HG02938 (cell line): ENCODE data around the gene KLHL14.
"Not testable (repeated sequence)": the region's sequence is repeated elsewhere in the genome, so short reads cannot be mapped to it uniquely, and the experiment has no call there.

Experiments
- ATAC-seq: cut with Tn5 transposase; IDR thresholded peaks from one replicate; pipeline ENCODE4 v1.9.1; 2021; ENCODE audit warnings: mild to moderate bottlenecking, moderate library complexity; ENCODE audit not compliant: unreplicated experiment

The KLHL14 gene, protein sequence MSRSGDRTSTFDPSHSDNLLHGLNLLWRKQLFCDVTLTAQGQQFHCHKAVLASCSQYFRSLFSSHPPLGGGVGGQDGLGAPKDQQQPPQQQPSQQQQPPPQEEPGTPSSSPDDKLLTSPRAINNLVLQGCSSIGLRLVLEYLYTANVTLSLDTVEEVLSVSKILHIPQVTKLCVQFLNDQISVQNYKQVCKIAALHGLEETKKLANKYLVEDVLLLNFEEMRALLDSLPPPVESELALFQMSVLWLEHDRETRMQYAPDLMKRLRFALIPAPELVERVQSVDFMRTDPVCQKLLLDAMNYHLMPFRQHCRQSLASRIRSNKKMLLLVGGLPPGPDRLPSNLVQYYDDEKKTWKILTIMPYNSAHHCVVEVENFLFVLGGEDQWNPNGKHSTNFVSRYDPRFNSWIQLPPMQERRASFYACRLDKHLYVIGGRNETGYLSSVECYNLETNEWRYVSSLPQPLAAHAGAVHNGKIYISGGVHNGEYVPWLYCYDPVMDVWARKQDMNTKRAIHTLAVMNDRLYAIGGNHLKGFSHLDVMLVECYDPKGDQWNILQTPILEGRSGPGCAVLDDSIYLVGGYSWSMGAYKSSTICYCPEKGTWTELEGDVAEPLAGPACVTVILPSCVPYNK

DNA sequence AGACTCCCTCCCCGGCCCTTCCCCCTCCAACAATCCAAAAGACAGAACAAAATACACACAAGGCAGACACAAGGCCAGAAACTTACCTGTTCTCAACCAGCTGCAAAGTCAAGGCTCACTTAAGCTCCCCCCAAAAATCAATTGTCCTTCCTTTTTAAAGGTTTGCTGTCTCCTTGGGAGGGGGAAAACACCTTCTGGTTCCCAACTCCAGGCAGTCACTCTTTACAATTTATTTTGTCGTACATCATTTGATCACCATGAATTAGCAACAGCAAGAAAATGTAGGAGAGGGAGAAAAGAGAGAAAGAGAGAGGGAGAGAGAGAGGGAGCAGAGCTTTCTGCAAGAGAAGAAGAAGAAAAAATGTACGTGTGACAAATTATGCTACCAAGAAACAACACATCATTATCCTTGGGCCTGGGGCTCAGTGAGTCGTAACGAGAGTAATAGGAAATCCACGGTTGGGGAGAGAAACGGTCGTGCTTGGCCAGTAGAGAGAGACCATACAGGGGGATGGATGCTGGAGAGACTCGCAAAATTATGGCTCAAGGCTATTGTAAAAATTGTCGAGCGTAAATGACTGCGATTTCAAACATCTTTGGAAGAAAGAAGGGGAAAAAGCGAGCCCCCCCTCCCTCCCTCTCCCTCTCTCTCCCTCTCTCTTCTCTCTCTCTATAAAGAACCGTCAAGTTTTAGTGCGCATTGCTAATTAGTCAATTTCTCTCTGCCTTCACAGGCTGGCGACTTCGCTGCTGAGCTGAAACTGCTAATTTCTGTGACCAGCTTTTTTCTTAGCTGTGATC lies at the start of gene KLHL14:
Gene KLHL14, minus strand, starts transcription at position 443 of the 801 bp plus-strand sequence. CDS start 2,432 bp downstream, outside the sequence.
- no peak for ATAC-seq

DNA sequence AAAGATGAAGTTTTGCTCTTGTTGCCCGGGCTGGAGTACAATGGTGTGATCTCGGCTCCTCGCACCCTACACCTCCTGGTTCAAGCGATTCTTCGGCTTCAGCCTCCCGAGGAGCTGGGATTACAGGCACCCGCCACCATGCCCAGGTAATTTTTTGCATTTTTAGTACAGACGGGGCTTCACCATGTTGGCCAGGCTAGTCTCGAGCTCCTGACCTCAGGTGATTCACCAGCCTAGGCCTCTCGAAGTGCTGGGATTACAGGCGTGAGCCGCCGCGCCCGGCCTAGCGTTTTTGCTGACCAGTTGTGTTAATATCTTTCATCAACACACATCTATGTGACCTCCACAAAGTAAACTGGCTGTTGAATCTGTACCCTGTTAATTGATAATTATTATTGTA lies 49.4 kb upstream of the KLHL14 start:
- no peak for ATAC-seq

DNA sequence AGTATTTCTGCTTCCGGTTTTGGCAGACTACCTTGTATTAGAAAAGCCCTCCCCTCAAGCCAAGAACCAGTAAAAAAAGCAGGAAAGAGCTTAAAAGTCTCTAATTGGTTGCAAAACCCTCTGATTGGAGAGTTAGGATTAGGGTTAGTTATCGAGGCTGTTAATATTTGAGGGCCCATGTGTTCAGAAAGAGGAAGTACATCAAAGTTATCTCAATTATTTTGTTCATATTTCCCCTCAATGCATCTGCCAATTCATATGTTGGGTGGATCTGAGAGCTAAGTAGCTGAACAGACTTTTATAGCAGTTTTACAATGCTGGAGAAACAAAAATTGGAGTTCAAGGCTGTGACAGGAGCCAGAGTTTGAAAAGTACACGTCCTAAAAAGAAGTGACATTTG lies 43.1 kb upstream of the KLHL14 start:
- ATAC-seq, result no peak

DNA sequence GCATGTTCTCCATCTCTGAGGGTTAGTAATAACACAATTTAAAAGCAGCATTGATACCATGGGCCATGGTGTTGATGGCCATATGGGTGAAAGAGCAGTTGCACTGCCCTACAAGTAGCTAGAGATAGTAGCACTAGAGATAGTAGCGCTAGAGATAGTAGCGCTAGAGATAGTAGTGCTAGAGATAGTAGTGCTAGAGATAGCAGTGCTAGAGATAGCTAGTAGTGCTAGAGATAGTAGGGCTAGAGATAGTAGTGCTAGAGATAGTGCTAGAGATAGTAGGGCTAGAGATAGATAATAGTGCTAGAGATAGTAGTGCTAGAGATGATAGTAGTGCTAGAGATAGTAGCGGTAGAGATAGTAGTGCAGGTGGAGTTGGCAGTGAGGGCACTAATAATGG lies 39.5 kb upstream of the KLHL14 start:
- no peak for ATAC-seq

DNA sequence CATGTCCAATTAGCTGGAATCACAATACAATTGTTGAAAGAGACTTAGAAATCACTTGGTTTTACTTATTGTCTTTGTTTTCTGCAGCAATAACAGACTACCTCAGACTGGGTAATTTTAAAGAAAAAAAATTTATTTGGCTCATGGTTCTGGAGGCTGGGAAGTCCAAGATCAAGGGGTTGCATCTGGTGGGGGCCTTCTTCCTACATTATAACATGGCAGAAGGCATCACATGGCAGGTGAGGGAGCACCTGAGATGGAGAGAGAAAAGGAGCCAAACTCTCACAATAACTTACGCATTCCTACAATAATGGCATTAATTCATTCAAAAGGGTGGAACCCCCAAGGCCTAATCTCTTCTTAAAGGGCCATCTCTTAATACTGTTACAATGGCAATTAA lies 37.5 kb upstream of the KLHL14 start:
- no peak for ATAC-seq

DNA sequence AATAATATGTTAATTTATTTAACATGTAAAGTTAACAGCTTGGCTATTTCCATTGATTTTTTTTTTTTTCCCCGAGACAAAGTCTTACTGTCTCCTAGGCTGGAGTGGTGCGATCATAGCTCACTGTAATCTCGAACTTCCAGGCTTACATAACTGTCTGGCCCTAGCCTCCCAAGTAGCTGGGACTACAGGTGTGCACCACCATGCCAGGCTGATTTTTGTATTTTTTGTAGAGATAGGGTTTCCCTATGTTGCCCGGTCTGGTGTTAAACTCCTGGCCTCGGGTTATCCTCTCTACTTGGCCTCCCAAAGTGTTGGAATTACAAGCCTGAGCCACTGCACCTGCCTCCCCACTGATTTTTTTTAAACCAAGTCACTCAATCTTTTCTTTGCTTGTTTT lies 32.5 kb upstream of the KLHL14 start:
- ATAC-seq, result no peak

DNA sequence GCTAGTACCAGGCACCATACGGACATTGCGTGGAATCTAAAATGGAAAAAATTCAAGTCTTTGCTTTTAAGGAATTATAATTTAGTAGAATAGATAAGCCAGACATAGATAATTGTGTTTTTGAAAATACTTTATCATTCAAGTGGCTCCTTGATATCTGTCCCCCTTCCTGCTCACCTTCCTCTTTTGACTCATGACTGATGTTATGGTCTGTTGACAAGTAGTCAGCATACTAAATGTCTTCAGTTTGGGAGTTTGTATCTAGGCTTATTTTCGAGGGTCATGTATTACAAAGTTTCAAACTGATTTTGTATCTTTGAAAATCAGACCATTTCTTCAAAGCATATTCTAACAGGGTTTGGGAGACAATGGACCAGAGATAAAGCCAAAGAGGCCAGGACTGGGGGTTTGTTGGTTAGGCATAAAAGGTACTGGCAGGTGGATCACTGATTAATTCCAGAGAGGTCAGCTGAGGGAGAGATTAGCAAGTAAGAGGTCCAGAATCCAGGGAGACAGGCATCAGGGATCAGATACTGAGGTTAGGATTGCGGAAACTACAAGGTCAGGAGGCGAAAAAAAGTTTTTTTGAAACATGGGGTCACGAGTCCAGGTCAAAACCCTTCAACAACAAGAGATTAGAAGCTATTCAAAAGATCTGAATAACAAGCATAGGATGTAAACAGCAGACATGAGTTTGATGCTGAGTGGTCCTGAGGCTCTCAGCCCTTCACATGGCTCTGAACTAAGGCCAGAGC lies 31.5 kb upstream of the KLHL14 start:
- no peak for ATAC-seq

DNA sequence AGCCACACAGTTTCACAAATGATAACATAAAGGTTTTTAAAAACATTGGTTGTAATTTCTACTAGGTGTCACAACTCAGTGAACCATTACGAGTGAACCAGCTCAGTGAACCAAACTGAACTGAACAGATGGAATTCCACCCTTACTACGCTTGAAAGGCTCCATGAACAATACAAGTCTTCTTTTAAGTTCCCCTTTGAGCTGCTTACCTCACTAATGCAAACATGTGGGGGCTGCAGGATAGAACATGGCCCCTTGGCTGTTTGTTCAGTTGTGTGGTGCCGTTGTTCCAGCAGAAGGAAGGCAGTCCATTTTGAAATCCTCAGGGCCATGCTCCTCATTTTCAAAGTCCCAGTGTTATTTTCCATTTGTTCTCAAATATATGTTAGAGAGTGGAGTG lies 30.7 kb upstream of the KLHL14 start:
- peak; percentile 91 for ATAC-seq

DNA sequence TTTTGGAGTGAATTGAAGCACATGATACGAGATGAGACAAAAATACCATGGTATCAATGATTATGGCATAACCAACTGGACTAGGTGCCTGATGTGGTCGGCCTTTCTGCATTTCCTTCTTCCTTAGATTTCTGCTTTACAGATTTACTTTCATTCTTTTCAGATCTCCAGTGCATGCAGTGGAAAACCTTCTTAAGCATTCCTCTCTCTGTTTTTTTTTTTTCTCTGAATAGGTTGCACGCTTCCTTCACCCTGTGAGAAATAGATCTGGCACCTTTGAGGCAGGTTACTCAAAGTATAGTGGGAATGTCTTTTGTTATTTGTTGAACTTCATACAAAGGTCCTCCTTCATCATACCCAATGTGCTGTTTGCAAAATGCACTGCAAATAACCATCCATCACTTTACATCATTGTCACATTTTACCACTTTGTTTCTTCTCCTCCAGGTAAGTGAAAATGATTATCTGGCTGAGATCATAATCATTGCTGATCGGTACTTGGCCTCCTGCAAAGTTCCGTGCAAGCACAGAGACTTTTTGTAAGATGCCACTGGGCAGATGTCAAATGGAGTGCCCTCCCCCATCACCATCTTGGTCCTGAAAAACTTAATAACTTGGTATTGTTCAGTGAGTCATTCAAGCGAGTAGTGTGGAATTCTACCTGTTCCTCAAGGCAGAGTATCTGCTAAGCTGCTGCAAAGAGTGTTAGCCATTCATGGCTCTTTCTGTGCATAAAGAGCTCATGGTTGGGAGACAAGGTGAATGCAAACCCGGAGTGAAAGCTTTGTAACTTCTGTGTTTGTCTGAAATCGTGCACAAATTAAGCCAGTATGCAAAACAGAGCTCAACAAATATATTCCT lies 30.0 kb upstream of the KLHL14 start:
- ATAC-seq, result peak; percentile 56

DNA sequence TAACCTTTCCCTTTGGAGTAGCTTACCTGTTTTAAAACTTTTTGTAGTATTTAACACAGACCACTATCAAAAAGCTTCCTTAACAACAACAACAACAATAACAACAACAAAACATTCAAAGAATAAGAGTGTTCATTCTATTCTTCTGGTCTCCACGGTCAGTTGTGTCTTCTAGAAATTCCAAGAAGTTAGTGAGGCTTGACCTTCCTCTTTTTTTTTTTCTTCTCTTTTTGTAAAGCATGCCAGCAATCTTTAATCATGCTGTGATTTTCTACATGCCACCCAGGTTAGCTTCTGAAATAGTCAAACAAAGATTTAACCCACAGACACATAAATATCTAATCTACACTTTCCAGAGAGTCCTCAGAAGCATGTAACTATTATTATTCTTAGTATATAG lies 28.4 kb upstream of the KLHL14 start:
- no peak for ATAC-seq

DNA sequence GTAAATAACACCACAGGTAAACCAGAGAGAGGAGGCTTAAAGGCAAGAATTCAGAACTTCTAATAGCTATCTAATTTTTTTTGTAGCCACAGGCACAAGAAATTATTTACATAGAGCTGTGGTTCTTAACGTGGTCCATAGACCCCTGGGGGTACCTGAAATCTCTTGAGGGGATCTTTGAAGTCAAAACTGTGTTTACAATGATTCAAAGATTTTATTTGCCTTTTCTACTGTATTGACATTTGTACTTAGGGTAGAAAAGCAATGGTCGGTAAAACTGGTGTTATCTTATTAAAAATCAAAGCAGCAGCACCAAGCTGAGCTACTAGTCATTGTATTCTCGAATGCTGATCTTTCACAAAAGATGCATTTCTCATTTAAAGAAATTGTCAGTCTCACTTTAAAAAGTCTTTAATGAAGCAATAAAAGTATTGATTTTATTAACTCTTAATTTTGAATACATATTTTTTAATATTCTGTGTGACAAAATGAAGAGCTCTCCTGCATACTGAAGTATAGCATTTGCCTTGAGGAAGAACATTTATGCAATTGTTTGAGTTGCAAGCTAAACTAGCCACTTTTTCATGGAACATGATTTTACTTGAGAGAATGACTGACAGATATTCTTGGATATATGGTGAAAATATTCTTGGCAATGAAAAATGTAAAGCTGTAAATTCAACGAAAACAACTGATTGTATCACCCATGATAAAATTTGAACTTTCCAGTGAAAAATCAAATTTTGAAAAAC lies 25.6 kb upstream of the KLHL14 start:
- ATAC-seq, result no peak

DNA sequence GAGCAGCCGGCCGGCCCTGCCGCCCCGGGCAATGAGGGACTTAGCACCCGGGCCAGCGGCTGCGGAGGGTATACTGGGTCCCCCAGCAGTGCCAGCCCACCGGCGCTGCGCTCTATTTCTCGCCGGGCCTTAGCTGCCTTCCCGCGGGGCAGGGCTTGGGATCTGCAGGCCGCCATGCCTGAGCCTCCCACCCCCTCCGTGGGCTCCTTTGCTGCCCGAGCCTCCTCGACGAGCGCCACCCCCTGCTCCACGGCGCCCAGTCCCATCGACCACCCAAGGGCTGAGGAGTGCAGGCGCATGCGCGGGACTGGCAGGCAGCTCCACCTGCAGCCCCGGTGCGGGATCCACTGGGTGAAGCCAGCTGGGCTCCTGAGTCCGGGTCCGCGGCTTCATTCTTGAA lies 21.8 kb upstream of the KLHL14 start:
- ATAC-seq, result not testable (repeated sequence)

DNA sequence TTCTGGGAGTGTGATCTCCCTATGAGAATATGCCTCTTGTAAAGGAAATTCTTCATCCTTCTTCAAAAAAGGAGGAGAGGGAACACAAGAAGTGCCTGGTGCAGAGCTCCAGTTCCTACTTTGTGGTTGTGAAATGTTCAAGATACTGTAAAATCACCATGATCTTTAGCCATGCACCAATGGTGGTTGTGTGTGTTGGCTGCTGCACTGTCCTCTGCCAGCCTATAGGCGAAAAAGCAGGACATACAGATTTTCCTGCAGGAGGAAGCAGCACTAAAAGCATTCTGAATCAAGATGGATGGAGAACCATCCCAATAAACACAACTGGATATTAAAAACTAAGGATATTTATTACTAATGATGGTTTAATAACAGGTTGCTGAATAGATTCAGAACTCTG lies 6.2 kb upstream of the KLHL14 start:
- ATAC-seq, result no peak

DNA sequence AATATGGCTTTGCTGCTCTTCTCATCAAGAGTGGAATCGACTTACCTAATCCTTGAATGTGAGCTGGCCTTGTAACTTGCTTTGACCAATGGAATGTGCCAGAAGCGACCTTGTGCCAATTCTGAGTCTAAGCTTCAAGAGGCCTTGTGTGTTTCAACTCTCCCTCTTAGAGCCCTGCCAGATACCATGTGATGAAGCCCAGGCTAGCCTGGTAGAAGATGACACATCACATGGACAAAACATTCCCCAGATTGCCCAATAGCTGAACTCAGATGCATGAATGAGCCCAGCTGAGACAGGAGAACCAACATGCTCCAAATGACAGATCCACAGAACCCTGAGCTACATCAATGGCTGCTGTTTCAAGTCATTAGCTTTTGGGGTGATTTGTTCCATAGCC lies 4.2 kb upstream of the KLHL14 start:
- no peak for ATAC-seq

DNA sequence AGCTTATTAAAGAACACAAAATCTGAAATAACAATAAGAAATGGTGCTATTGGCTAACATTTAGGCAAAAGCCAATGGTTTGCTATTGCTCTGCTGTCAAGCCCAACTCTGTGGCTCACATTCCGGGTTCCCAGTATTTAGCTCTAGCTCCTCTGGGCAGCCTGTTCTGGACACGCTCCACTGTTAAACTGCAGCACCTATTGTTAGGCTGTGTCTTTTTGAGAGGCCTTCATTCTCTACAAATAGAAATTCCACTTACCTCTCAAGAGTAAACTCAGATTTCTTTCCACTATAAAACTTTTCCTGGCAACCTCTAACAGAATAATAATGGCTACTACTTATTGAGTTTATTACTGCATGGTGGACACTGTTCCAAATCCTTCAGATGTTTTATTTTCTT lies 3.7 kb upstream of the KLHL14 start:
- ATAC-seq, result no peak

DNA sequence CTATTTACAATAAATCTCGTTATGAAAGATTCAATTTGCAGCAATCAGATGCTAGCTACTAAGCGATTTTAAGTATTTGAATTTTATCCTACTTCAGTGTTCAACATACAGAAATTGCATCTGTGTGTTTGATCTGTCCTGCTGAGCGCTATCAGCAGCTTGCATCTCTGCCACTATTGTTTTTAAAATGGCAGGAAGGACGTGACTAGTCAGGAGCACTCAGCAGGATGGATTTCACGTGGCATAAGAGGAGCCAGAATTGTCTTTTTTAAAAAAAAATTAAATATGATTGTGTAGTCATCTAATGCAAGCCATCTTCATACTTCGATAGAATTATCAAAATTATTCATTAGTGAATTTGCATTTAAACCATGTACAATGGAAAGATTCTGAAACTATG lies 2.8 kb upstream of the KLHL14 start:
- no peak for ATAC-seq

DNA sequence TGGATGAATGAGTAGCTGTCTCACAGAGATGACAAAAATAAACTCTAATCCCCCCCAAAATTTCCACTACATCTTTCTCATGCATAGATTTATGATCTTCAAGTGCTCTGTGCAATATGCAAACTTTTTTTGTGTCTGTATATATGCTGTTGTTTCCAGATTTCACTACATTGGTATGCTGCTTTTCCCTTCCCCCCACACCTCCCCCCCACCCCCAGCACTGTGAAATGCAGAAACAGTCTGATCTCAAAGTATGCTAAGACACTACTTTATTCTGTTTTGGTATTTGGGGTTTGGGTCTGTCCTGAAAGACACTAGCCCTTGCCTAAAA lies 524 bp upstream of the KLHL14 start:
- no peak for ATAC-seq

DNA sequence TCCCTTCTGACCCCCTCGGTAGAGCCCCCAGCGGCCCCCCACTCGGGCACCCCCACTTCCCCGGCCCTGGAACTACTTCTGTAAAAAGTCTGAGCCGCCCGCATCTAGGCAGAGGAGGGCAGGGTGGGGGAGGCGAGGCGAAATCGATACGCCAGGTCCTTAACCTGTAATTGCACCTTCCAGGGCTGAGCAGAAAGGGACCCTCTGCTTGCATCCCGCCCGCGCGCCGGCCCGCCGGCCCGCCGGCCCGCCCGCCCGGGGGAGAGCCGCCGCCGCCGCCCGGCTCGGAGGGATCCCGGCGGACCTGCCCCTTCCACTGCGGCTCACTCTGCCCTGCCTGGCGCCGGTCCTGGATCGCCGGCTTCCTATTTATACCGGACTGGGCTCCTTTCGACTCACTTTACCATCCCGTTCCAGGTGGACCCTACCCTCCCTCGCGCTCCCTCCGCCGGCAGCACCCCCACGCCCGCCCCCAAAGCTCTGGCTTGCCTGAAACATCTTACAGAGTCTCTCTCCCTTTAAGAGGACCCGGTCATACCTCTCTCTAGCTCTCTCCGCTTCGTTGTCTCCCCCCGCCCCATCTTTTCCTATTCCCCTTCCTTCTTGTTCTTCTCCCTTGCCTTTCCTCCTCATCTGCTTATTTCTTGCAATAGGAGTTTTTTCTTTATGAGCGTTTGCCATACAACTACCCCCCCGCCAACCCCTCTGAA lies 797 bp downstream of the KLHL14 start:
- ATAC-seq, result no peak

DNA sequence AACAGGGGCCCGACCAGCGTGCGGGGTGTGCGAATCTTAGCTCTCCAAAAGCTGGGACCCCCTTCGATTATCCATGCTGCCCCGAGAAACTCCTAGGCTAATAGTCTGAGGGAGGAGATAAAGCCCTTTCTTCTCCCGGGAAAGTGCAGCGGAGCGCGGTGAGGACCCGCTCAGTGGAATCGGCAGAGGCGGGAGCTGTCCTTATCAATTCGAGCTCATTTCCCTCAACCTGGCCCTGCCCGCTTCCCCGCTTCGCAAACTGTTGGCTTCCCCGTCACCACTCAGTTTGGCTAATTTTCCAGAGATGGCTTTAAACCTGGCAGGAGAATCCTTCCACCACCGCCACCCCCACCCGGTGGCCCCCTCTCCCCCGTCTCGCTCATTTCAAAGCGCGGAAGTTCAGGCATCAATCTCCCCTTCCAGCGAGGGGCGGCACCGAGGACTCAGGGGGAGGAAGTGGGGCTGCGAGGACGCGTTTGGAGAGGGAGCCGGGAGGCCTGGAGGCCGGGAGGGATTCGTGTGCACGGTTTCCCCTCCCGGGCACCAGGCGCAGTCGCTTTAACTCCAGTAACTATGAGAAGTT lies 1.6 kb downstream of the KLHL14 start:
- no peak for ATAC-seq
